ENCODE results near the gene SUCLA2.
"Not testable (repeated sequence)": the region's sequence is repeated elsewhere in the genome, so short reads cannot be mapped to it uniquely, and the experiment has no call there.

The SUCLA2 gene

GRCh38 chr13:48001114-48001881 is at the start of gene SUCLA2:
Gene SUCLA2, minus strand, starts transcription at chr13:48001273. Its CDS starts 4 bp downstream, at chr13:48001269.
- peak; percentile 77 to 86 for DNase-seq

GRCh38 chr13:48050550-48050949 is 49.5 kb upstream of the SUCLA2 start:
- DNase-seq = no peak

DNA sequence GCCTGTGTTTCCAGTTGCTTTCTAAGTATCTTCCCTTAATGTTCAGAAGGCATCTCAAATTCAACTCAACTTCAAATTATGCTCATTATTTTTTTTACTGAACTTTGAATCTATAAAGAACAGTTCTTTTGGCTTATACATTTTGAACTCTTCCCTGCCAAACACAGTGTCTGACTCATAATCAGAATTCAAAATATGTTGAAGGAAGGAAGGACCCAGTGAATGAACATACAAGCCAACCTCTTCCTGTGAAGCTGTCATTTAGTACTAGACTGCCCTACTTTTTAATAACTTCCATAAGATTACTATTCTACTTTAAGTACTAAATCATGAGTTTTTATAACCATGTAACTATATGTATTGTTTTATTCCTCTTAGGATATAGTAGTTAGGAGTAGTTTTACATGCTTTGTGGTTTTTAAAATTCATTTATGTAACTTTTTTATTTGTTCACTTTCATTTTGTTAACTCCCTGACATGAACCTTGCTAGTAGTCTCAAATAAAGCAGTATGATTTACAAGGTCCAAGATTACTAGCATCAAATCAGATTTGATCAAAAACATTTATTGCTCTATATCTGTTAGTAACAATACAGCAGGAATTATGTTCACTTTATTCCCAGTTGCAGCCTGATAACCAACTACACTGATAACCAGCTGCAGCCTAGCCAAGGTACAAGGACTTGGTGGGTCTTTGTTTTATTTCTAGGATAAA is 42.9 kb upstream of the SUCLA2 start:
- DNase-seq = peak in 1 of 2 experiments; percentile 20

GRCh38 chr13:48042894-48043293 is 41.8 kb upstream of the SUCLA2 start:
- DNase-seq = no peak

- no peak for DNase-seq
These were observed 39.8 kb upstream of the SUCLA2 start for GRCh38 chr13:48040896-48041295.

GRCh38 chr13:48040049-48040448 is 39.0 kb upstream of the SUCLA2 start:
- DNase-seq = no peak

GRCh38 chr13:48038761-48039160 is 37.7 kb upstream of the SUCLA2 start:
- no peak for DNase-seq

DNA sequence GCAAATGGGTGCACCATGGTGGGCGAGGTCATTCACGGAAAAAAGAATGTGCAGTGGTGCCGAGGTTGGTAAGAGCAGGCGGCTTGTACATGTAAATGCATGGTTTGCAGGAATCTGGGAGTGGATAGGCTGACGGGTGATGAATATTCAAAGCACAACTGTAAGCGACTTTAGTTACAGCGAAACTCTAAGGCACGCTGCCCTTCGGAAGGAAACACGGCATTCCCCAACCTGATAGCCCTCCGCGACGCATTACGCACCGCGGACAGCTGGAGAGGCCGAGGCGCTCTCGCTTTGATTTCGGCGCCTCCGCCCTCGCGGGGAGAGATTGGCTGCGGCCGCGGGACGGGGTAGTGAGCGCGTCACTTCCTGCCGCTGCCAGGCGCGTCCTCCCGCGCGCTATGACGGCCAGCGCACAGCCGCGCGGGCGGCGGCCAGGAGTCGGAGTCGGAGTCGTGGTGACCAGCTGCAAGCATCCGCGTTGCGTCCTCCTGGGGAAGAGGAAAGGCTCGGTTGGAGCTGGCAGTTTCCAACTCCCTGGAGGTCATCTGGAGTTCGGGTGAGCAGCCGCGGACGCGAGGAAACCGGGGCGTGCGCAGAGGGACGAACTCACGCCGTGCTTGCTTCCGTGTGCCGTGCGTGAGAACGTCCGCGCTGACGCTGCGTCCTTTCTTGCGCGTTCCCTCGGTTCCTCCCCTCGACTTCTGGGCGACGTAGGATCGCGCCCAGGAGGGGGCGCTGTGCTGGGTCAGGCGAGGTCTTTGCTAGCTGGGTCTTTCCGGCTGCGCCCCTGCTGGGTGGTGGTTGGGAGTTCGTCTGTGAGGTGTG is 36.5 kb upstream of the SUCLA2 start, which contains the start of gene NUDT15:
NUDT15 (plus strand) TSS at position 381 of the 828 bp plus-strand sequence; CDS start at position 402, 21 bp downstream.
- DNase-seq = peak; percentile 96 to 97

DNA sequence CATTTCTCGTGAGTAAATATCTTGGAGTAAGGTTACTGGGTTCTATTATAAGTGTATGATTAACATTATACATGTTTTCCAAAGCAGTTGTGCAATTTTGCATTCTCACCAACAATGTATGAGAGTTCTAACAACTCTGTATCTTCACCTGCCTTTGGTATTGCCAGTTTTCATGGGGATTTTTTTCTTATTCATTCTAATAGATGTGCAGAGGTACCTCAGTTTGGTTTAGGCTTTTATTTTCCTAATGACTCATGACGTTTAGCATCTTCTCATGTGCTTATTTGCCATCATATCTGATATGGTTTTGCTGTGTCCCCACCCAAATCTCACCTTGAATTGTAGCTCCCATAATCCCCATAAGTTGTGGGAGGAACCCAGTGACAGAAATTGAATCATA is 28.8 kb upstream of the SUCLA2 start:
- no peak for DNase-seq

- no peak for DNase-seq
These were observed 27.0 kb upstream of the SUCLA2 start for GRCh38 chr13:48028066-48028465.

- no peak for DNase-seq
These were observed 18.7 kb upstream of the SUCLA2 start for GRCh38 chr13:48019796-48020195.

DNA sequence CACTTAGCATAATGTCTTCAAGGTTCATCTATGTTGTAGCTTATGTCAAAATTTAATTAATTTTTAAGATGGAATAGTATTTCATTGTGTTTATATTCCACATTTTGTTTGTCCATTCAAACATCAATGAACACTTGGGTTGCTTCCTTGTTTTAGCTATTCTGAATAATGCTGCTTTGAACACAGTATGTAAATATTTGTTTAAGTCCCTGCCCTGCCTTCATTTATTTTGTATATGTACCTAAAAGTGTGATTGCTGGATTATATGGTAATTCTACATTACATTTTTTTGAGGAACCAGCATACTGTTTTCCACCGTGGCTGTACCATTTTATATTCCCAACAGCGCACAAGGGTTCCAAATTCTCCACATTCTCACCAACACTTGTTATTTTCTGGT is 17.6 kb upstream of the SUCLA2 start:
- no peak for DNase-seq

- no peak for DNase-seq
These were observed 13.3 kb upstream of the SUCLA2 start for GRCh38 chr13:48014359-48014758.

GRCh38 chr13:48012668-48013067 is 11.6 kb upstream of the SUCLA2 start:
- no peak for DNase-seq

- DNase-seq = no peak
These were observed 9.6 kb upstream of the SUCLA2 start for GRCh38 chr13:48010698-48011097.

- peak; percentile 17 for DNase-seq
These were observed 8.2 kb upstream of the SUCLA2 start for GRCh38 chr13:48009284-48009683.

DNA sequence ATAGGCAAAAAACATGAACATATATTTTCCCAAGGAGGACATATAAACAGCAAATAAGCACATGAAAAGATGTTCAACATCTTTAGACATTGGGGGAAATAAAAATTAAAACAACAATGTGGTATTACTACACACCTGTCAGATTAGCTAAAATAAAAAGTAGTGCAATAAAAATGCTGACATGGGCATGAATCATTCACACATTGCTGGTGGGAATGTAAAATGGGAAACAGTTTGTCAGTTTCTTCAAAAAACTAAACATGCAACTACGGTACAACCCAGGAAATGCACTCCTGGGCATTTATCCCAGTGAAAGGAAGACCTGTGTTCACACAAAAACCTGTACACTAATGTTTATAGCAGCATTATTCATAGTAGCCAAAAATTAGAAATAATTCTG is 5.3 kb upstream of the SUCLA2 start:
- no peak for DNase-seq

- DNase-seq = peak in 1 of 2 experiments; percentile 8
These were observed 3.1 kb upstream of the SUCLA2 start for GRCh38 chr13:48004201-48004600.

- DNase-seq = not testable (repeated sequence)
These were observed 926 bp upstream of the SUCLA2 start for GRCh38 chr13:48001999-48002398.

DNA sequence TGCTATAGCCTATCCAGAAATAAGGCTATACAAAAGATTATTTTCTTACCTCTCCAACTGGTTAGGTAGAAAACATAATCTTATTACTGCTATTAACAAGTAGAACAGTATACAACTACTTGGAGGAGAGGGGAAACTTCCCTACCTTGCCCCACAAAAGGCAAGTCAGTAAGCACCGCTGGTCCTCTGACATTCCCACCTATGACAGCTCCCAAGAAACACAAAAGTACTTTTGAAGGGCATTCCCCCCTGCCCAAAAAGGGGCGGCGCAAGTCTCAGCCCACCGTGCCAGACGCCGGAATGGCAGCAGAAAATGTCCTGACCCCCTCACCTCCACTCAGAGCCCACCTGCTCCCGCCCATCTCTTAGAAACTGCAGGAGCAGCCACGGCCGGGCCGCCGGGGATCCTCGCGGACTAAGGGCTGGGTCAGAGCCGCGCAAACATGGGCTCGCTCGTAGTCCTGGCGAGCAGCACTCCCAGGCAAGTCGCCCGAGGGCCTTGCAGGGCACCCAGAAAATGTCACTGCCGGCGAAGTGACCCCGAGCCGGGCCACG is 437 bp downstream of the SUCLA2 start:
- no peak for DNase-seq

- no peak for DNase-seq
These were observed 1.1 kb downstream of the SUCLA2 start for GRCh38 chr13:47999973-48000372.

DNA sequence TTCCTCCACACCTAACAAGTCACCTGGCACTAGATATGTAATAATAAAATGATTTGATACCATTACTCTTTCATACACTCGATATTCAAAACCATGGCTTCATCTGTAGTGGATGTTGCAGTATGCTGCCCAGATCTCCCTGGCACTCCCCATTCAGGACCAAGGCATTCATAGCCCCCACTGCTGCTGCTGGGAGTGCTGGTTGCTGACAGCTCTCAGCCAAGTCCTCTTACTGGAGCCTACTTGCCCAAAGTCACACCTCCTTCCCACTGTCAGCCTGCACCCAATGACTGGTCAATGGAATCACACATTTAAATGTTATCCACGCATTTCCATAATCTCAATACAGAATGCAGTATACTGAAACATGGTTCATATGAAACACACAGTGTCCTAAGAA is 3.7 kb downstream of the SUCLA2 start:
- DNase-seq = no peak

DNA sequence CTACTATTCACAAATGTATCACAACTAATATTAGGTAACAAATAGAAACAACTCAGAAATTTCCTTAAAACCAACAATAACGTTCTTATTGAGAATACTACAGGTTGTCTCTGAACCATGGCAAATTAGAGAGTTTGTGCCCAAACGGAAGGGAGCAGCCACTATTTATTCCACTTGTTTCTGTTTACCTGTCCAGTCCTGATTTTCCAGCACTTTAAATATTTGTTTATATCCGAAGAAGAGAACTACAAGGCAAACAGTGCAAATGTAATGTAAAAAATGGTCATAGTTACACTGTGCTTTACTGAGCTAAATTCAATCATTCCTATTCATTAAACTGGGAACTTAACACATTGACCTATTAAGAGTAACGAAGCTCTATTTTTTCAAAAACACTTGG is 9.2 kb downstream of the SUCLA2 start:
- no peak for DNase-seq
